ENCODE results near the gene MGAT5B.

MGAT5B gene

DNA sequence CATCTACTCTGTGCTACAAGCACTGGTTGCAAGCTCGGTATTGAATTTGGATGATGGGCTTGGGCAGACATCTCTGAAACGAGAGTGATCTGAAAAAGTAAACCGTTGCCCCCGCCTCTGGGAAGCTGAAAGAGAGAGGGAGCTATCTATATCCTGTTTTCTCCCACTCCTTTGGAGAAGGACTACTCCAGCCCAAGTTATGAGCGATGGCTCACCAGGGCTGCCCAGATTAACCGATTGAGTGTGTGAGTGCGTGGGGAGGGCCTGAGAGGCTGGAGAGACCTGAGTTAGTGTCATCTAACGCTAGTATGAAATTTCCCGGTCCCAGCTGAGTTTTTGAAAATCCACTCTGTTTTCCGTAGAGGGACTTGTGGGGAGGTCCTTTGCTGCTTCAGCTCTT is 11.5 kb downstream of the MGAT5B start:
- no peak for DNase-seq (ENCODE audit: low spot score)

DNA sequence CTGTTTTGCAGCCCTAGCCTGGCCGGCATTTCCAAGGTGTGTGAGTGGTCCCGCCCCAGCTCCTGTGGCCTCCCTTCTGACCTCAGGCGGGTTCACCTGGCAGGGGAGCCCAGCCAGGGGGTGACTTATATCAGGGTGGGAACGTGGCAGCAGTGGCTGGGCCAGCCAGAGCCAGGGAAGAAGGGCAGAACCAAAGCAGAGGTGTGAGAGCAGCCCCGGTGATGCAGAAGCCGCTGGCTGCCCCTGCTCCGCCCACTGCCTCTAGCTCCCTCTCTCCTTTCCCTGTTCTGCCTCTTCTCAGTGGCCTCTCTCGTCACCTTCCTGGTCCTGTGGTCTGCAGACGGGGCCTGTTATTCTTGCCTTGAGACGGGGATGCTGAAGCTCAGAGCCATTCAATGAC is 12.1 kb downstream of the MGAT5B start:
- DNase-seq (ENCODE audit: low spot score), result no peak

DNA sequence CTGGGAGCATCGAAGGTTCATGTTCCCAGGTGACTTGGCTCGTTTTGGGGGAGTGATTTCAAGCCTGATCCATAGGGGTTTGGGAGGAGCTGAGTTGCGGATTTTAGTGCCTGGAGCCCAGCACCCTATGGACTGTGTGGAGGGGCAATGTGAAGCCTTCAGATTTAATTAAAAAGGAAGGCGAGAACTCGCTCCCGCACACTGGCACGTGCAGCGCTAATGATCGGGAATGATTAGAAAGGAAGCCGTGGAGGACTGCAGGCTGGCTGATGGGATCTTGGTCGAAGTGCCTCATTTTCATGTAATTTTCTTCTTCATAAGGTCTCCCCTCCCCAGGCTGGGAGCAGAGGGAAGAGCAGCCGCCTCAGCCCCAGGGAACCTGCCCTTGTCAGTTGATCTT is 12.8 kb downstream of the MGAT5B start:
- DNase-seq (ENCODE audit: low spot score), result no peak

DNA sequence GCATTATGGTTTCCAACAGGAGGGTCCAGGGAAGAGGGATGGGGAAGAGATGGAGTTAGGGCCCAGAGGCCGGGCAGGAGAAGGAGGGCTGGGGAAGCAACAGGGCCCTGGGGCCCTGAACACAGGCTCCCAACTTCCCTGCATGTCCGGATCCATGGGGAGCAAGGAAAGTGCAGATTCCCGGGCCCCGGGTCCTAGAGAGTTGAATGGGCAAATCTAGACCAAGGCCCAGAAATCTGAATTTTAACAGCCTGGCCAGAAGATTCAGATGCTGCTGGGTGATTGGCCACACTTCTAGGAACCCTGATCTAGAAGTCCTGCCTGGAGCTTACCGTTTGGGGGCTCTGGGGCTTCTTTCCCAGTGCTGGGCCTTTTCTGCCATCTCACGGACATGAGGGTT is 13.2 kb downstream of the MGAT5B start:
- no peak for DNase-seq (ENCODE audit: low spot score)

DNA sequence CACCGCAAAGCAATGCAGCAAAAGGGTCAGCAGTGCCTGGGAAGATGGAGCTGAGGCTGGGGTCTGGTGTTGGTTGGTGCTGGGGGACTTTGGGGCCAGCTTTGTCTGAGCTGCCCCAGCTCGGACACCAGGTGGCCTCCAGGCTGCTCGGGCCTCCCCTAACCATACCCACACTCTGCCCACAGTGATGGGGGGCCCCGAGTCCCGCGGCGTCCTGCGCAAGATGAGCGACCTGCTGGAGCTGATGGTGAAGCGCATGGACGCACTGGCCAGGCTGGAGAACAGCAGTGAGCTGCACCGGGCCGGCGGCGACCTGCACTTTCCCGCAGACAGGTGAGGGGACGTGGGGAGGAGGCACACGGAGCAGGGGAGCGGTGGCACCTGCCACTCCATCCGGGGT is 13.8 kb downstream of the MGAT5B start:
- no peak for DNase-seq (ENCODE audit: low spot score)

DNA sequence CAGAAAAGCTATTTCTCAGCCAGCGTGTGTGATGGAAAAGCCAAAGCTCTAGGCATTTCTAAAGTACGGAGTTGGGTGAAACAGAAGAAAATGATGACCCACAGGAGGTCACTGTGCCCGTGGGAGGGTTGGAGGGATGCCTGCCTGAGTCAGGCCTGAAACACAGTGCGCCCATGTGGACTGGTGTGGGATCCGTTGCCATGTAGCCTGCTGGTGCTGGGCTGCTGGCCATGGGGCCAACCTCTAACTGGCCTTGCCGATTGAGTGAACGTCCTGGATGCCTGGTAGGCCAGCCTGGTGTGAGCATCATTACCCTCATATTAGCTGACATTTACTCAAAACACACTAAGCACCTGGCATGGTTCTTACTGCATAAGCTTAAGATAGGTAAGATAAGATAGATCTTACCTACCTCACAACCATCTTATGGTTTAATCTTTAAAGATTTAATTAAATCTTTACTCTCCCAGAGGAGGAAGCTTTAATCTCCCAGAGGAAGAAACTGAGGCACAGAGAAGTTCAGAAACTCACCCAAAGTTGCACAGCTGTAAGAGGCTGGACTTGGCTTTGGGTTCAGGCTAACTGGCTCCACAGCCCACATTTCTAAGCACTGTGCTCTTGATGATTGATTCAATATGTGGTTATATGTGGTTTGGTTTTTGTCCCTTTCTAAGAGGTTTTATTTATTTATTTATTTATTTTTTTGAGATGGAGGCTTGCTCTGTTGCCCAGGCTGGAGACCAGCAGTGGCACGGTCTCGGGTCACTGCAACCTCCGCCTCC is 15.7 kb downstream of the MGAT5B start:
- peak; percentile 4 for DNase-seq (ENCODE audit: low spot score)

DNA sequence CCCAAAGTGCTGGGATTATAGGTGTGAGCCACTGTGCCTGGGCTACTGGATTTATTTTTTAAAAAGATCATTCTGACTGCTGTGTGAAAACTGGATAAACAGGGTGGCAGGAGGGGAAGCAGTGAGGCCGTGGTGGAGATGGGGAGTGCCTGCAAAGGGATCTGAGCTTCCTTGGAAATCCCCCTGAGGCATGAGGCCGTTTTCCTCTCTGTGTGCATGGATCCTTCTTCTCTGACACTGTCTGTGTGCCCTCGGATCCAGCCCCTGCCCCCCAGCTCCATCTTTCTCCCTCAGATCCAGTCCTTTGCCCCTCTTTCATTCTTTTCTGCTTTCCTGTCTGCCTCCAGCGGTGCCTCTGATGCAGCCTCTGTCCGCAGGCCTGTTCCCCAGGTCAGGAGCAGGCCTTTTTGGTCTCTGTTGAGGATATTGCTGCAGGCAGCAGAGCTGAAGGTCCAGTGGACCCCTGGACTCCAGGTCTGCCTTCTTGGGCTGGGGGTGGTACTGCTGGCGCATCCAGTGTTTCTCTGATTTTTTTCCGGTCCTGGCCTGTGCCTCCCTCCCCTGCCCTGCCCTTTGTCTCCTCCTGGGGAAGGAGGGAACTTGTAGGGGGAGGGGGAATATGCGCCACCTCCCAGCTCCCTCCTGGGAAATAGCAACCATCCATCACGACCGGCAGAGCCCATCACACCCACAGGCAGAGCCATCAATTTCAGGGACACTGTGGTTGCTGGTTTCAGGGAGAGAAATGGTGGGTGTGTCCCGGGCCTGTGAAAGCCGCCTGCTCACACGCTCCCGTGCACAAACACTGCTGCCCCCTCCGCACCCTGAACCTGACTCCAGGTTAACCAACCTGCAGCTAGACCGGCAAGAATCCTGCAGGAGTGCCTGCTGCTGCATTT is 17.0 kb downstream of the MGAT5B start:
- no peak for DNase-seq (ENCODE audit: low spot score)

DNA sequence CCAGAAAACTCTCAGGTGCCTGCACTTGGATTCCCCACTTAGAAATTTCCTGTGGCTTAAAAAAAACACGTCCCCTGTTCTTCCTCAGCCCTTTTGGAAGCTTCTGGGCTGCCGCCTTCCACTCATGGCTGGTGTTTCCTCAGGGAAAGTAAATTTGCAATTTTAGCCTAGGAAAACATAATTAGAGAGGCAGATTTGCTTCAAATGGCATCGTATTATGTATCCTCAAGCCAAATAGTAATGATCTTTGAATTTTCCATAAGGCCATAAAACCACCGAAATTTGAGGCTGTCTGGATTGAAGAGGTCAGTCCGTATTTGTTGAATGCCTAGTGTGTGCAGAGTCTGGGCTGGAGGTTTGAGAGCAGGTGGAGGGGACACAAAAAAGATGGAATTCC is 17.7 kb downstream of the MGAT5B start:
- no peak for DNase-seq (ENCODE audit: low spot score)

DNA sequence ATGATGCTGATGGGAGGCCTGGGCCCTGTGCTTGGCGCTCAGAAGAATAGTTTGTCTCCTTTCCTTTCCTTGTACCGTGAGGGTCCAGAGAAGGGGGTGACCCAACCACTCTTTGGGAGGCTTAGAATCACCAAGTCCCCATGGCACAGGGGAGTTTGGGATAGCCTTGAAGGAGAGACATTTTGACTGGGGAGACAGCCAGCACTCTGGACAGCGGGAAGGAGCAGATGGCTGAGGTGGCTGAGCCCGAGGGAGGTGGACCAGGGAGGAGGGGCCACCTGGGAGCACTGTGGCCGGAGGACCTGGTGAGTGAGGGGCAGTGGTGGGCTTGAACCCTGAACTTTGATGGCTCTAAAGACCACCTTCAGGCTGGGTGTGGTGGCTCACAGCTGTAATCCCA is 18.2 kb downstream of the MGAT5B start:
- DNase-seq (ENCODE audit: low spot score), result no peak

DNA sequence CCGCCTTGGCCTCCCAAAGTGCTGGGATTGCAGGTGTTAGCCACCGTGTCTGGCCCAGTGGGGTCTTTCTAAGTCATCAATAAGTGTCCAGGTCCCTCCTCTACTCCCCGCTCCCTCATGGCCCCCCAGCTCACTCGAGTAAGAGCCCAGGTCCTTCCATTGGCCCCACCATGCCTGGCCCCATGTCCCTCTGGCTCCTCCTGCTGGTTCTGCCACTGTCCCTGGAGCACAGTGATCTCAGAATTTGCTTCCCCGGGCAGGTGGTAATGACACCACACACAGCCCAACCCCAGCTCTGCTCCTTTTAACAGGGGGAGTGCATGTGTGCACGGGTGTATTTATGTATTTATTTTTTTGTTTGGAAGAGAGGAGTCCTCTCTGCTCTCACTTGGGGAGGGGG is 19.6 kb downstream of the MGAT5B start:
- no peak for DNase-seq (ENCODE audit: low spot score)

DNA sequence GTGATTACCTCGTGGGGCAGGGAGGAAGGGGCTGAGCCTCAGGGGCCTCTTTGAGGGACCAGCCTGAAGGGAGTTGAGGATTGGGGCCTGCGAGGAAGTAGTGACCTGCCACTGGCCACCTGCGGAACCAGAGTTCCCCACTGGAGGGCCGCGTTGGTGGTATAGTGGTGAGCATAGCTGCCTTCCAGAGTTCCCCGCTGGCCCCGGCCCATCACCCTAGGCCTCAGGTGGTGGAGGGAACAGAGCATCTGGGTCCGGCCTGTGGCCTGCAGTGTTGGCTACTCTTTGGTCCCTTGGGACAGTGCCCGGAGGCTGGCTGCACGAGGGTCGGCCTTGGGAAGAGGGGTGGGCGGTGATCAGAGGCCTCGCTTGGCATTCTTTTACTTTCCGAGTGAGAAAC is 20.5 kb downstream of the MGAT5B start:
- DNase-seq (ENCODE audit: low spot score), result no peak

DNA sequence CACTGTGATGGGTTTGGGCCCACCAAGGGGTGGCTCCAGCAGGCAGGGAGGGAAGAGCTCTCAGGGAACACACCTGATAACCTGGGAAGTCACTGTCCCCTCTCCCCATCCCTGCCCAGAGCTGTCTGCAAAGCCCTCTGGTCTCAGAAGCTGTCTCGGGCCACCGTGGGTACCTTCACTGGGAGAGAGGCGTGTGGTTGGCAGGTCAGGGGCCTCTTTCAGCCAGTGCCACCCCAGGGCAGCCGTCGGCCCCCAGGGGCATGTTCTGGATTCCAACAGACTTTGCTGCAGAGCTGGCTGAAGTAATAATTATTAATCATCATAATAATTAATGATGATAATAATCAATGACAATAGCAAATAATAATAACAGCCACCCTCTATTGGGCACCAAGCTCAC is 21.1 kb downstream of the MGAT5B start:
- no peak for DNase-seq (ENCODE audit: low spot score)

DNA sequence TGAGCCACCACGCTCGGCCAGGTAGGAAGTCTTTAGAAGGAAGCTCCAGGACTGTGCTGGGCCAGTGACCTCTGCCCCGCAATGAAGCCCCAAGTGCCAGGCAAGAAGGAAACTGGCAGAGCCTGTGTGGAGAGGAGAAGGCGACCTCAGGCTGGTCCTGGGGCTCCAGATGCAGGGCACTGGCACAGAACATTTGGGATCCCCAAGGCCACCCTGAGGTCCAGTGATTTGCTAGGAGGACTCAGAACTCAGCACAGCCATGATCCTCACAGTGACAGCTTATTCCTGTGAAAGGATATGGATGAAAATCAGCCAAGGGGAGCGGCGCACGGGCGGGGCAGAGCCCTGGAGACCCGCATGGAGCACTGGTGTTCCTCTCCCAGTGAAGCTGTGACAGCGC is 24.1 kb downstream of the MGAT5B start:
- no peak for DNase-seq (ENCODE audit: low spot score)

DNA sequence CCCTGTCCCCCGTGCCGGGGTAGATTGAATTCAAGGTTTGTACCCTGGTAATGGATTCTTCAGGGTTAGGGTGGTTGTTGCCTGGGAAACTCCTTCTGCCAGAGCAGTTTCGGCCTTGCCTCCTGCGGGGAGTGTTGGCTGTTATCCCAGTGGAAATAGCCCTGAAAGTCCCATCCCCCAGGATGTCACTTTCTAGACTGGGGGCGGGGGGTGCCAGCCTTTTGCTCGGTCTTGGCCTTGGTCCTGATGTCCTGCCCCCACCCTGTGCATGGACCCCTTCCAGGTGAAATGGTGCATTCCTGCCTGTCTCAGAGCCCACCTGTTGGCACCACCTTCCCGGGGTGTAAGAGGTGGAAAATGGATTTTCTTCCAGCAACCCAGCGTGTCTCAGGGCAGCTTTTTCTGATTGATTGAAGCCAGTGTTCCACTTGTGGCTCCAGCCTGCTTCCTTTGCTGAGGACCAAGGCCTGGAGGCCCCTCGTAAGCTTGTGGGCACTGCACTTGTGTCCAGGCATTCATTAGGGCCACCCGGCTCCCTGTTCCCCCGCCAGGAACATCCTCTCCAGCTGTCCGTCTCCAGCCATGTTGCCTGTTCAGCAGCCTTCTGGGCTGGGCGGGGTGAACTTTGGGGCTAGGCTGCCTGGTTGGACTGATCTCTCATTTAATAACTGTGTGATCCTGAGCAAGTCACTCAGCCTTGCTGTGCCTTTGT is 25.6 kb downstream of the MGAT5B start:
- peak; percentile 11 for DNase-seq (ENCODE audit: low spot score)

DNA sequence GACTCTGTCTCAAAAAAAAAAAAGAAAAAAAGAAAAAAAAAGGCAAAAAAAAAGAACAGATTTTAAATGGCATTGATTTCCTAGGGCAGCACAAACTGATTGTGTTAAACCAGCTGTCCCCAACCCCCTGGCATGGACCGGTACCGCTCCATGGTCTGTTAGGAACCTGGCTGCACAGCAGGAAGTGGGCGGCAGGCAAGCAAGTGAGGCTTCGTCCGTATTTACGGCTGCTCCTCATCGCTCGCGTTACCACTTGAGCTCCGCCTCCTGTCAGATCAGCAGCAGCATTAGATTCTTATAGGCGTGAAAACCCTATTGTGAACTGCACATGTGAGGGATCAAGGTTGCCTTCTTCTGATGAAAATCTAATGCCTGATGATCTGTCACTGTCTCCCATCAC is 26.6 kb downstream of the MGAT5B start:
- DNase-seq (ENCODE audit: low spot score), result no peak

DNA sequence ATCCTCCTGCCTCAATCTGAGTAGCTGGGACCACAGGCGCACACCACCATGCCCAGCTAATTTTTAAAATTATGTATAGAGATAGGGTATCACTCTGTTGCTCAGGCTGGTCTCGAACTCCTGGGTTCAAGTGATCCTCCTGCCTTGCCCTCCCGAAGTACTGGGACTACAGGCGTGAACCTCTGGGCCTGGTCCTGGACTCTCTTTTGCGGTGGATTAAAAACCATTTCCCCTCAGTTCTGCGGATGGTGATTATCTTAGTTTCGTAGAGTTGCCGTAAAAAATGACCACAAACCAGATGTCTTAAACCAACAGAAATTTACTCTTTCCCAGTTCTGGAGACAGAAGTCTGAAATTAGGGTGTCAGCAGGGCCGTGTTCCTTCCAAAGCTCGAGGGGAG is 28.8 kb downstream of the MGAT5B start:
- no peak for DNase-seq (ENCODE audit: low spot score)

DNA sequence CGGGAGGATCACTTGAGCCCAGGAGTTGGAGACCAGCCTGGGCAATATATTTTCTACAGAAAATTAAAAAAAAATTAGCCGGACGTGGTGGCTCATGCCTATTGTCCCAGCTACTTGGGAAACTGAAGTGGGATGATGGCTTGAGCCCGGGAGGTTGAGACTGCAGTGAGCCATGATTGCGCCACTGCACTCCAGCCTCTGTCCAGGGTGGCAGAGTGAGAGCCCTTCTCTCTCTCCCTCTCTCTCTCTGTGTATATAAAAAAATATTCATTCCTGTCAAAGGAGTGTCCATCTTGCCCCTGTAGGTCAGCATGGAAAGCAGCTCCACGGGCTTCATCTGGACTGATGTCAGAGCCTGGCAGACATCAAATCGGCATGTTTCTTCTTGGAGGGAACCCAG is 31.2 kb downstream of the MGAT5B start:
- no peak for DNase-seq (ENCODE audit: low spot score)

DNA sequence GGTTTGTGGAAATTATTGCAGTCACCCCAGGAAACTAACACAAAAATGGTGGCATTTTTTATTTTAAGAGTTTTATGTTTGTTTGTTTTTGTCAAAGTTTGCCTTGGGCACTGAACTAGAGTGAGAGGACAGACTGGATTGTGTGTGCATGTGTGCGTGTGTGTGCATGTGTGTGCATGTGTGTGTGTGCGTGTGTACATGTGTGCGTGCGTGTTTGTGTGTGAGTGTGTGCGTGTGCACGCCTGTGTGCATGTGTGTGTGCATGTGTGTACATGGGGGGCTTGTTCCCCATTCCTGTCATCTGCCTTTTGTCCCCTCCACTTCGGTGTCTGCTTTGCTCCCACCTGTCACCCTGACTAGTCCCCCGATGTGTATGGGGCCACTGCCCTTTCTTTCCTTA is 32.5 kb downstream of the MGAT5B start:
- DNase-seq (ENCODE audit: low spot score), result no peak

DNA sequence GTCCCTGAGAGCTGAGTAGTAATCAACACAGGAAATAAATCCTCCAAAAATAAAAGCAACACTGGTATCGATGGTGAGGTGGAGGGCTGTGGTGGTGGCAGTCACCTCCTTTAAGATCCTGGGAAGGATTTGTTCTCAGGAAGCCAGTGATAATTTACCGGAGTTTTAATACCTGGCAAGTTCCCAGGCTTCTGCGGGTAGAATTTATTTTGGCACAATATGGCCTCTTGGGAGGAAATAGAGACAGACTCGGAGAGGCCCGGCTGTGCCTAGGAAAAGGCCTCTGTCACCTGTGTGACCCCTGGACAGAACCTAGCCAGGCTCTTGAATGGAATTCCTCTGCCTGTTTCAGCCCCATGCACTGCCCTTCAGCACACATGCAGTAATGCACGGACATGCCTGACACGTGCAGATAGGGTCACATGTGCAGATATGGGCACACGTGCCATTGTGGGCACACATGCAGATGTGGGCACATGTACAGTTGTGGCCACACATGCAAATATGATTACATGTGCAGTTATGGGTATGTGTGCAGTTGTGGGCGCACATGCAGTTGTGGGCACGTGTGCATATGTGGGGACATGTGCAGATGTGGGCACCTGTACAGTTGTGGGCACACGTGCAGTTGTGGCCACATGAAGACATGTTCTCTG is 33.5 kb downstream of the MGAT5B start:
- no peak for DNase-seq (ENCODE audit: low spot score)

DNA sequence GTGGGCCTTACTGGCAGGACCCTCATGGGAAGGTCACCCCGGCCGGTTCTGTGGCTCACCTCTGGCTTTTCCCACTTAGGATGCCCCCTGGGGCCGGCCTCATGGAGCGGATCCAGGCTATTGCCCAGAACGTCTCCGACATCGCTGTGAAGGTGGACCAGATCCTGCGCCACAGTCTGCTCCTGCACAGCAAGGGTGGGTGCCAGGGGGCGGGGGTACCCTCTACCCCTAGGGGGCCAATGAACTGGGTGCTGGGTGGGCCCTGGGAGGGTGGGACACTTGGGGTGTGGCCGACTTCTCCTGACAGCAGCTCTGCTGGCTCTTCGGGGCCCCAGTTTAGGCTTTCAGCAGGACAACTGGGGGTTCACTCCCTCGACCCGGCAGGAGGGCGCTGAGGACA is 34.3 kb downstream of the MGAT5B start:
- DNase-seq (ENCODE audit: low spot score), result no peak

DNA sequence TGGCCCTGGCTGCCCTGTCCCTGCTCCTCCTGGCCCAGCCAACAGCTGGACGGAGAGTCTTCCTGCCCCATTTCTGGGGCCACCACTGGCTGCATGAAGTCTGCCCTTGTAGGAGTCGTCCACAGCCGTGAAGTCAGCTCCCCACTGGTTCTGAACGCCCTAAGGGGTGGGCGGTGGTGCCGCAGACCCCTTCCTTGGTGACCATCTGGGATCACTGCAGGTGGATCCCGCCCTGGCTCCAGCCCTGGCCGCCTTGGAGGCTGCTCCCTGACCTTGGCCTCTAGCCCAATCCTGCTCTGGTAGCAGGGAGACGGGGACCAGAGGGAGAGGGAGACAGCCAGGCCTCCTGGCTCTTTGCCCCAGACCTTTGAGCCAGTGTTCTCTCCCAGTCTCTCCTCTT is 35.4 kb downstream of the MGAT5B start:
- DNase-seq (ENCODE audit: low spot score), result no peak

DNA sequence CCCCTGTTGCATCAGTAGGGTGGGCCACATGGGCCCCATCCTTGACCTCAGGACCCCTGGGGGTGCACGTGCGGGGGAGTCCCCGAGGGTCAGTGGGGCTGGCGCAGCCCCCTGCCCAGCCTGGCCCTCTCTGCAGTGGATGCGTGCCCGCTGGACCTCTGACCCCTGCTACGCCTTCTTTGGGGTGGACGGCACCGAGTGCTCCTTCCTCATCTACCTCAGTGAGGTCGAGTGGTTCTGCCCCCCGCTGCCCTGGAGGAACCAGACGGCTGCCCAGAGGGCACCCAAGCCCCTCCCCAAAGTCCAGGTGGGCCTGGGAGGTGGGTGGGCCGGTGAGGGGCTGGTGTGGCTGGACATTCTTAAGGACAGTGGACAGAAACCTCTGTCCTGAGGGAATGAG is 35.9 kb downstream of the MGAT5B start:
- DNase-seq (ENCODE audit: low spot score), result no peak

Measured in pons (tissue), 1 donor.